ENCODE measurements around the gene ACHE.

ACHE gene

DNA sequence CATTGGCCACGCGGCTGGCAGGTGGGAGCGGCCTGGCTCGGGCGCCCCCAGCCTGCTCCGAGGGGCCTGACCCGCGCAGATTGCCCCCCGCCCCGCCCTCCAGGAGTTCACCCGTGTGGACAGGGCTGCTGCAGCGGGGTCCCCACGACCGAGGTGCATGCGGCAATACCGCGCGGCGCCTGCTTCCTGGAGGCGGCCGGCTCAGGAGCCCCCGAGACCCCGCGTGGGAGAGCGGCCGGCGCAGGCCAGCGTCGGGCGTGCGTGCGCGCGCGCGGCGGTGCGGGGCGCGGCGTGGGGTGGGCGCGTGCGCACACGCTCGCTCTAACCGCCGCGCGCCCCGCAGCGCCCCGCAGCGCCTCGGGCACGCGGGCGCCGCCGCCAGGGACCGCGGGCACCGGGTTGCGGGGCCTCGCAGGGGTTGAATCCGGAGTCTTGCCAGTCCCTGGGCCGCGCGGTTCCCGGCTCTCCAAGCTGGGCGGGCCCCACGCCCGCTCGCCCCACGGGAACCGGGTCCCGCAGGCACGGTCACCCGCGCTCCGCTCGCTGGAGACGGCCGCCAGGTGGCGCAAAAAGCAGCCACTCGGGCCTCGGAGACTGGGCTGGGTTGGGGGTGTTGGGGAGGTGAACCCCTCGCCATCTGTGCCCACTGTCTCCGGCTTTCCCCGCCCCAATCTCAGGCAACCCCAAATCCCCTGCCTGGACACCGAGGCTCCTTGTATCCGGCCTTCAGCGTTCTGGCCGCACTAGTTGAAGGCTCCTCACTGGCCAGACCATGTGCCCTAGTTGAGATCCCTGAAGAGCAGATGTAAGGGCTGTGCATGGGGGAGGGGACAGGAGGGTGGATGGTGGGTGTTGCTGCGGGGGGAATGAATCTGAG lies 1.3 kb upstream of the ACHE start:
- peak; percentile 52 for DNase-seq (ENCODE audit: low read depth)

DNA sequence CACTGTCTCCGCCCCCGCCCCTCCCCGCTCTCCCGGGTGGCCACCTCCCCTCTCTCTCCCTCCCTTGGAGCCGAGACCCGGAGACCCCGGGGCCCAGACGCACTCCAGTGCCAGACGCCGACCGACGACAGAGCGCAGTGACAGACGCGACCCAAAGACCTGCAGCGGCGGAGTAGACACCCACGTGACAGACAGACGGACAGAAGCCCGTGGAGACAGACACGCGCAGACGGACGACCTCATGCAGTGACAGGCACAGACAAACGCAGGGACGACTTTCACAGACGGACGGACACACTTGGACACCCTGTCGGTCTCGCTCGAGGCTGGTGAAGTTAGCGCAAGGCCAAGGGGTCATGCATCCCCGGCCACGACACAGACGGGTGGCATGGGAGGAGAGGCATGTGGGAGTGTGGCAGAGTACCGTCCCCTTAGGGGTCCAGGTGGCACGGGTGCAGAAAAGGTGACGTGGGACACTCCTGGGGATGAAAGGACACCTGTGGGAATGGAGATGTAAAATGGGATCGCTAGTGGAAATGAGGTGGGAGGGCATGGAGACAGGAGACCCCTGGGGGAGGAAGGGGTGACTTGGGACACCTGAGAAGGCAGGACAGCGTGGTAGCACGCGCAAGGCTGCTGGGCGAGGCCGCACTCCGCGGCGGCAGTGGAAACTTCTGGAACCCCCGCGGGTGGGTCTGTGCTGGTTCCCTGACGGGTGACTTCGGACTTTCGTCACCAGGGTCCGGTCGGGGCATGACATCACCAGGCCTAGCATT lies 456 bp upstream of the ACHE start:
- DNase-seq (ENCODE audit: low read depth), result no peak

DNA sequence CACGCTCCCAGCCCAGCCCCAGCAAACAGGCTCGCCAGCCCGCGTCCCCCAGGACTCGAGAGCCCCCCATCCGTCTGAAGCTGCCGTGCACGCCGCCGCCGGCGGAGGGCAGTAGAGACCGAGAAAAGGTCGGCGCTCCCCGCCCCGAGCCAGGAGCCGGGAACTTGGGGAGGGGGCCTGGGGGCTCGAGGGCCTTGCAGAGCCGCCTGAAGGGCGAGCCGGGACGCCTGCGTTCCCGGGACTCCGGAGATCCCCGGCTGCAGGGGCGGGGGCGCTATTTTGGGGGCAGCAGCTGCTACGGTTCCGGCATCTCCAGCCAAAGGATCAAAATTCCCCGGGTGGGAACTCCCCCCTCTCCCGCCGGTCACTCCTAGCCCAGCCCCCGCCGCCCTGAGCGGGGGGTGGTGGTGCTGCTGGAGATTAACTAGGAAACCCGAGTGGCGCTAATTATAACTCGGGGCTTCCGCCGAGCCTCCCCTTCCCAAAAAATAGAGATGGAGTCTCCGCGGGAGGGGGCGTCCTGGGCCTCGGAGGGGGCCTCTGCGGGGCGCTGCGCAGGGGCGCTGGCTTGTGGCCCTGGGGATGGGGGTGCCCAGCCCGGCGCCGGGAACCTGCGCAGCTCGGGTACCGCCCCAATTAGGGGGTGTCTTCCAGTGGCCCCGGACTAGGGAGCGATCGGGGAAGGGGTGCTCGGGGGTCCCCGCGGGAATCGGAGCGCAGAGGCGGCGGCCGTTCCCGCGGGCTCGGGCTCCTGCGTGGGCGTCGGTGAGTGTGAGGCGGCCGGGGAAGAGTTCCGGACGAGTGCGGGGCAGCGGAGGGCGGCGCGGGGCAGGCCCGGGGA lies 608 bp downstream of the ACHE start:
- peak; percentile 27 for DNase-seq (ENCODE audit: low read depth)

DNA sequence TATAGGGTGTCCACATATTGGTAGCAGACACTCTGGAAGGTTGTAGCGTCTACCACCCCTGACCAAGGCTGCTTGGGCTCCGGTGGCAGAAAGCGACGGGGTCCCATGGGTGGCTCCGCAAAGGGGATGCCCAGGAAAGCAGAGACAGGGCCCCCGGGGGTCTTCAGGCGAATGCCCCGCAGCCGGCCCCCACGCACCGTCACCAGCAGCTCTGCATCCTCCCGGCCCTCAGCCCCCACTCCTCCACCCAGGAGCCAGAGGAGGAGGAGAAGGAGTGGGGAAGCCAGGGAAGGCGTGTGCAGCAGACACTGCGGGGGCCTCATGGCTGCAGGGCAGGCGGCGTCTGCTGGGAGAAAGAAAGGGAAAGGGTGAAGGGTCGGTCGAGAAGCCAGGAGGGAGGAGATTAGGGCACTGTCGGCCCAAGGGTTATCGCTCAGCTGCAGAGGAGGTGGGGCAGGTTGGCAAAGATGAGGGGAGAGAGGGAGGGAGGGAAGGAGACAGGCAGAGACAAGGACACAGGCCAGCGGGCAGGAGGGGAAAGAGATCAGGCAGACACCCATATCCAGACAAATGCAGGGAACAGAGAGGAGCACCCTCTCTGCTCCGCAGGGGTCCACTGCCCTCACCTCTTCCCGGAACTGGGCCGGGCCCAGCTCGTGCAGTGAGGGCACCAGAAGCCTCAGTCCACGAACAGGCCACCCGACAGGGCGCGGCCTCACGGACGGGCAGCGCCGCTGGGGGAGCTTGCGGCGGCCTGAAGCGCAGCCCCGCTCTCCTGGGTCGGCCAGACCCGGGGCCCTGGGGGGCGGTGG lies 1.6 kb downstream of the ACHE start:
- no peak for DNase-seq (ENCODE audit: low read depth)

DNA sequence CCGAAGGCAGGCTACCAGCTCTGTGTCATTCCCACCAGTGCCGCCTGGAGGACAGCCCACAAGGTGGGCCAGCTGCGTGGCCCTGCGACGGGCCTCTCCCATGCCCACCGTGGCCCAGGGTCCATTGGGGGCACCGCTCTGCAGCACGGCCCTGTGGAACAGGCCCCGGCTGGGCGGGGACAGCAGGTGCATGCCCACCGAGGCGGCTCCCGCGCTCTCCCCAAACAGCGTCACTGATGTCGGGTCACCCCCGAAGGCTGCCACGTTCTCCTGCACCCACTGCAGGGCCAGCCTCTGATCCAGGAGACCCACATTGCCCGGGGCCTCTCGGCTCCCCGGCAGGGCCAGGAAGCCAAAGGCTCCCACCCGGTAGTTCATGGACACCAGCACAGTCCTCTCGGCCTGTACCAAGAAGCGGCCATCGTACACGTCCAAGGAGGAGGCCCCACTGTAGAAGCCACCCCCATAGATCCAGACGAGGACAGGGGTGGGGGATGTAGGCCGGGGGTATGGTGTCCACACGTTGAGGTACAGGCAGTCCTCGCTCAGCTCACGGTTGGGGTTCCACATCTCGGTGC lies 2.3 kb downstream of the ACHE start:
- DNase-seq (ENCODE audit: low read depth), result no peak

DNA sequence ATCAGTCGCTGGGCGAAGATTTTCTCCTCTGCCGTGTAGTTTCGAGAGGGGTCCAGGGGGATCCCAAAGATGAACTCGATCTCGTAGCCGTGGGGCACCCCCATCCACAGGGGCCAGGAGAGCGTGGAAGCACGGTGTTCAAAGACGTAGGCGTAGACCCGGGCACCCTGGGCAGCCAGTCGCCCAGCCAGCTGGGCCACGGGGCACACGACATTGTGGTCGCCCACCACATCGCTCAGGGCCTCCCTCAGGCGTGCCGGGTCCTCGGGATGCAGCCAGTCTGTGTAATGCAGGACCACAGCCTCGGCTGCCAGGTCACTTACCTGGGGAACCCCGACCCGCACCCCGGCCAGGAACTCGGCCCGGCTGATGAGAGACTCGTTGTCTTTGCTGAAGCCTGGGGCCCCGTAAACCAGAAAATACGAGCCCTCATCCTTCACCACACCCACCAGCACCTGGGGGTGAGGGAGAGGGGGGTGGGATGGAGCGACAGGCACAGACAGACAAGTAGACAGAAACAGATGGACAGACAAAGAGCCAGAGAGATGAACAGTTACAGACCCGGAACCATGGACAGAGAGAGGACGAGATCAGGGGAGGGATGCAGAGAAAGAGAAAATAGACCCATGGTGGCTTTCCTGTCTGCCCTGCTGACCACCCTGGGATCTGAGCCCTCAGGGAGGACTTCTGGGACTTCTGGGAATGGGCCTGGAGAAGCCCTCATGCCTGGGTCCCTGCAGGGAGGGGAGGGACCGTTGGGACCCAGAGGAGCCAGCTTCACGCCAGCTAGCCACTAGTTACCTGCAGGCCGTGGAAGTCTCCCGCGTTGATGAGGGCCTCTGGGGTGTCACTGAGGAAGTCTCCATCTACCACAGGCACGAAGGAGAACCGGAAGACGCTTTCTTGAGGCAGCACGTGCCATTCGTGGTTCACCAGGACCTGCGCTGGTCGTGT lies 3.0 kb downstream of the ACHE start:
- DNase-seq (ENCODE audit: low read depth), result no peak

DNA sequence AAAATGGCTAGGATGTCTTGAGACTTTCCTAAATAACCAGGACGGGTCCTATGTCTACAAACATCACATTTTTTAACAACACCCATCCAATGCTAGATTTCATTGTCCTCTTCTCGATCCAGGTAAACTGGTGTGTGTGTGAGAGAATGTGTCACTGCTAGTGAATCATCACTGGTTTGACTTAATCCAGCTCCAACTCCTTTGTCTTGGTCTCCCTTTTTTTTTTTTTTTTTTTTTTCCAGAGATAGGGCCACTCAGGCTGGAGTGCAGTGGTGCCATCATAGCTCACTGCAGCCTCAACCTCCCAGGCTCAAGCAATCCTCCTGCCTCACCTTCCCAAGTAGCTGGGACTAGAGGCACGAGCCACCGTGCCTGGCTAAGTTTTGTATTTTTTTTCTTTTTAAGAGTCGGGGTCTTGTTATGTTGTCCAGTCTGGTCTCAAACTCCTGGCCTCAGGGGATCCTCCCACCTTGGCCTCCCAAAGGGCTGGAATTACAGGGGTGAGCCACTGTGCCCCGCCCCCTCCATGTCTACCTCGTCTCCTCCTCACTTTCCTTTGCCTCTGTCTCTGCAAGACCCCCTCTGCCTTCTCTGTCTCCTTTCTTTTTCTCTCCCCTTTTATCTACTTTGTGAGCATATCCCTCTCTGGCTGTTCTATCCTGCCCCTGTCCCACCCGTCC lies 4.0 kb downstream of the ACHE start:
- no peak for DNase-seq (ENCODE audit: low read depth)

DNA sequence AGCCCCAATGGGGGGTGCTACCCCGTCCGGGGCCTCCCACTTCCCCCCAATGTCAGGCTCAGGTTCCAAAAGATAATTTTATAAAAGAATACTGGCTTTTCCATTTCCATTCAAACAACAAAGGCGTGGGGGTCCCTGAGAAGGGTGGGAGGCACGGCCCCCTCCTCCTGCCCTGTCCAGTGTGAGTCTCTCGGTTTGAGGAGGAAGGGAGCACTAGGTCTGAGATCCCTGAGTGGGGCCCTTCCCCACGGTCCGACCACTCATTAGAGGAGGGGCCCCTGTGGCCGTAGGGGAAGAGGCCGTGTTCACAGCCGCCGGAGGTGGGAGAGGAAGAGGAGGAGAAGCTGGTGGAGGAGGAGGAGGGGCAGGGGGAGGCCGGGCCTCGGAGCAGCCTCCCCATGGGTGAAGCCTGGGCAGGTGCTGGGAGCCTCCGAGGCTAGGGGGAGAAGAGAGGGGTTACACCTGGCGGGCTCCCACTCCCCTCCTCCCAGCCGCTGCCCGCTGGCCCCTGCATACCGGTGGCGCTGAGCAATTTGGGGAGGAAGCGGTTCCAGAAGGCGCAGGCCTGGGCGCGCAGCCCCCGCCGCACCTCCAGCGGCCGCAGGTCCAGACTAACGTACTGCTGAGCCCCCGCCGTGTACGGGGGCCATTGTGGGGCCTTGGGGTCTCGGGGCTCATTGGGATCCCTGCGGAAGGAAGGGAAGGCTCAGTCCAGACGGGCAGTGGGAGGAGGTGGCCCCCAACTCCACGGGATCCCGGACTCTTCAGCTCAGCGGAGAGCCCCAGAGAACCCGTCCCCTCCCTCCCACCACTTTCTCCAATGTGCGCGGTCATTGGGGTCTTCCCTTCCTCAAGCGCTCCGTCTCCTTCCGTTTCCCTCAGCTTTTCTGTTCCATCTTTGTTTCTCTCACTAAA lies 4.8 kb downstream of the ACHE start:
- no peak for DNase-seq (ENCODE audit: low read depth)

DNA sequence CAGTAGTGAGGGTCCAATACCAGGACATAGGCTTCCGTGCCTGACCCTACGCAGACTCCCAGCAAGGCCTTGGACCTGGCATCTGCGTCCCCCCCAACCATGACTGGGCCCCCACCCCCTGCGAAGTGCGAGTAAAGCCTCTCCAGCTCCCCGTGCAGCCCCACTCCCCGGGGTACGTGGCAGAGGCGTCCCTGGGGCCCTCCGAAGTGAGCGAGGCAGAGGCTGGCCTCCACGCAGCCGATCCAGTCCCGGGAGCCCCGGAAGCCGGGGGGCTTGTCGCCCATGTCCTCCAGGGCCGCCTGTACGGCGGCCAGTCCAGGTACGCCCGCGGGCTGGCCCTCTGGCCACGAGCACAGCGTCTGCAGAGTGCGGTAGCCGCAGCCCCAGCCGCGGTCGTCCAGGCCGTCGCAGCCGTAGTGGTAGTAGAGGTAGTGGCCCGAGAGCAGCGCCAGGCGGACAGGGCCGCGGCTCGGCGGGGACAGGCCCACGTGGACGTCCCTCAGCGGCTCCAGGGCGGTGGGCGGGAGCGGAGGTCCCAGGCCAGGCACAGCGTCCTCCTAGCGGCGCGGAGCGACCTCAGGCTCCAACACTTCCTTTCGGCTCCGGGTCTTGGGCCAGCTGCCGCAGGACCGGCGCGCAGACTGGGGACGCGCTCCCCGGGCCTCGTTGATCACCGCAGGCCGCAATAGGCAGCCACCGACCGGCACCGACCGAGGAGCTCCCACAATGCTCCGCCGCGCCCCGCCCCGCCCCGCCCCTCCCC lies 6.5 kb downstream of the ACHE start, which contains the start of gene UFSP1:
Gene UFSP1, minus strand, starts transcription at position 728 of the 763 bp plus-strand sequence. Its CDS starts 444 bp downstream, at position 284.
- DNase-seq (ENCODE audit: low read depth), result no peak

DNA sequence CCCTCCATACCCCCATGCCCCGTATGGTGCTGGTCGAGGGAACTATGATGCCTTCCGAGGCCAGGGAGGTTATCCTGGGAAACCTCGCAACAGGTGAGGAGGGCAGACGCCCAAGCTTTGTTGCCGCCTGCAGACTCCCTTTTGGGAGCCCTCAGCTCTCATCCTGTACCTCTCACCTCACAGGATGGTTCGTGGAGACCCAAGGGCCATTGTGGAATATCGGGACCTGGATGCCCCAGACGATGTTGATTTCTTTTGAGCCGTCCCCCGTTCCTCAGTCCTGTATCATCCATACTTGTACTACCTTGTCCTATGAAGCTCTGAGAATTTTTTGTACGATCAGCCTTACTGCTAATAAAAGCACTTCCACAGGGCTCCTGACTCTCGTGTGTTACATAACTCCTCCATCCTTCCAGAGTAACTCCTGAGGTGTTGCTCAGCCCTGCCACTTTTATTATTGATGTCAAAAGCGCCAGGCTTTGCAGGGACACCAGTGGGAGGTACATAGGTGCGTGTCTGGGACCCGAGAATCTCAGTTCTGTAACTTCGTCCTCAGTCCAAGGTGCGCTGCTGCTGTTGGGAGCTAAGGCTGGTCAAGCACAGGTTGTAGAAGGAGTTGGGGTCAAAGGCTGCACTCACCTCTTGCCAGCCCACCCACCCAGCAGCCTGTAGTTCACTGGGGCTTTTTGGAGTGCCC lies 7.2 kb downstream of the ACHE start:
- DNase-seq (ENCODE audit: low read depth), result no peak

DNA sequence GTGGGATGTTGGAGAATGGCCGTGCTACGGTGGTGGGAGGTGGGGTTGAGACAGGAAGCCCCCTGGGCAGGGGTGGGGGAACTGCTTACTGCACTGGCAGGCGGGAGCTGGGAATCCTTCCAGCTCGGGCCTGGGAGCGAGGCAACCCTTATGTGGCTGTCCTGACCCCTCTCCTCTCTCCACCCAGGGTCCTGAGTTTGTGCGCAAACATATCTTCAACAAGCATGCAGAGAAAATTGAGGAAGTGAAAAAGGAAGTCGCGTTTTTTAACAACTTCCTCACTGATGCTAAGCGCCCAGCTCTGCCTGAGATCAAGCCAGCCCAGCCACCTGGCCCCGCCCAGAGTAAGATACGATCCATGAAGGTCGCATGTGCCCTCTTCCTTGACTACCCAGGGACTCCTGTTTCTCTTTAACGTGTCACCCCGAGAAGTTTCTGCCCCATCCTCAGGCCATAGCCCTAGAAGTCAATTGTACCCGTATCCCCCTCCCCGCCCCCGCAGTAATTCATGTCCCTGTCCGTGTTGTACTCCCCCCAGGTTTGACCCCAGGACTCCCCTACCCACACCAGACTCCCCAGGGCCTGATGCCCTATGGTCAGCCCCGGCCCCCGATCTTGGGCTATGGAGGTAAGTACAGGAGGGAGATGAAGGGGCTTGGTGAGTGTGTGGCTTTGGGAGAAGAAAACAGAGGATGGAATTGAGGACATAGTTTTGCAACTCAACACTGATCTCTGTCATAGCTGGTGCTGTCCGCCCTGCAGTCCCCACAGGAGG lies 8.0 kb downstream of the ACHE start:
- peak; percentile 61 for DNase-seq (ENCODE audit: low read depth)

DNA sequence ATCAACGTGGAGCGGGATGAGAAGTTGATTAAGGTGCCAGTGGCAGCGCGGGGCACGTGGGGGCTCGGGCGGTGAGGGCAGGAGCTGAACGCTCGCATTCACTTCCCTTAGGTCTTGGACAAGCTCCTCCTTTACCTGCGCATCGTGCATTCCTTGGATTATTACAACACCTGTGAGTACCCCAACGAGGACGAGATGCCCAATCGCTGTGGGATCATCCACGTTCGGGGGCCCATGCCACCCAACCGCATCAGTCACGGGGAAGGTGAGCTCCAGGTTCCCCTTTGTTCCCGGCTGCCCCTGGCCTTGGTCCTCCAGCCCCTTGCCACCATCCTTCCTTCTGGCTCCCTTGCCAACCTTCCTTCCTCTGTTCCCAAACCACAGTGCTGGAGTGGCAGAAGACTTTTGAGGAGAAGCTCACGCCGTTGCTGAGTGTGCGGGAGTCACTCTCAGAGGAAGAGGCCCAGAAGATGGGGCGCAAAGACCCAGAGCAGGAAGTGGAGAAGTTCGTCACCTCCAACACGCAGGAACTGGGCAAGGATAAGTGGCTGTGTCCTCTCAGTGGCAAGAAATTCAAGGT lies 8.7 kb downstream of the ACHE start:
- DNase-seq (ENCODE audit: low read depth), result no peak

DNA sequence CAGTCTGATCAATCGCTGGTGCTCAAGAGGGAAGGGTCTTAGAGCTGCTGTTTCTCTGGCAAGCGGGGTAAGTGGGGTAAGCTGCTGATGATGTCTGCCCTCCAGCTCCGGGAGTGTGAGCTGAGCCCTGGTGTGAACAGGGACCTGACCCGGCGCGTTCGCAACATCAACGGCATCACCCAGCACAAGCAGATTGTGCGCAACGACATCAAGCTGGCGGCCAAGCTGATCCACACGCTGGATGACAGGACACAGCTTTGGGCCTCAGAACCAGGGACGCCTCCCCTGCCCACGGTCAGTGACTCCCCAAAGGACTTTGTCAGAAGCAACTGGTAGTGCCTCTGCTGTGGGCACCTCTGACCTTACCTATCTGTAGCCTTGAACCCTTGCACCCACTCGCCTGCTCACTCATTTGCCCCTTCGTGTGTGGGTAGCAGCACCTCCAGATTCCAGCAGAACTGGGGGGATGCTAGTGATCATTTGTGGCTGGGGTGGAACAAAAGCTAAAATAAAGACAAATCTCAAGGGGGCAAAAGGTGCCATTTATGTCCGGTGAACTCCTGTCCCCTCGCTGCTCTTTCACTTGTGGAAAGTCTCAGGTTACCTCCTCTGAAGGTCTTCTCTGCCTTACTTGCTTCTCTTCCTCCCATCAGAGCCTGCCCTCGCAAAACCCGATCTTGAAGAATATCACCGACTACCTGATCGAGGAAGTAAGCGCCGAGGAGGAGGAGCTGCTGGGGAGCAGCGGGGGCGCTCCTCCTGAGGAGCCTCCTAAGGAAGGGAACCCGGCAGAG lies 9.3 kb downstream of the ACHE start:
- DNase-seq (ENCODE audit: low read depth), result no peak

DNA sequence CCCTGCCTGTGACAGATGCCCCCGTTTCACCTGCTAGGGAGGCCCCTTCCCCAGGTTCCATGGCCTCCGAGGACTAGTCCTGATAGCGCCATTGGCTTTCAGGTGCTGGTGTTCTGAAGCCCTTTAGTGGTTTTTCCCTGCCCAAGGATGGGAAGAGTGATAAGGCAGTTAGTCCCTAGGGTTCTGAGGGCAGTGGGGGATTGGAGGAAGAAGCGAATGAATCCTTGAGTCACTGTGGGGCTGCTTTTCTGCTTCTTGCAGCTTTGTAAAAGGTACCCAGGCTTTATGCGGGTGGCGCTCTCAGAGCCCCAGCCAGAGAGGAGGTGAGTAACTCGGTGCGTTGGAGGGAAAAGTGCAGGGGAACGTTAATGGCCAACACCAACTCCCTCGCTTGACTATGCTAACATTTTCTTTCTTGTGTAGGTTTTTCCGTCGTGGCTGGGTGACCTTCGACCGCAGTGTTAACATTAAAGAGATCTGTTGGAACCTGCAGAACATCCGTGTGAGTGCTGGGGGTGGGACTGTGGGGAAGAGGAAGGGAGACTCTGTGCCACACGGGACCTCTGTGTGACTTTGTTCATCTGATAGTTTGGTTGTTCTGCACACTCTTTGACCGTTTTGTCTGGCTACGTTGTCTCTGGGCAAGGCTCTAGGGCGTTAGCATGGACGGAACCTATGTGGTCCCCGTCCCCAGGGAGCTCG lies 10.1 kb downstream of the ACHE start:
- no peak for DNase-seq (ENCODE audit: low read depth)
